BLaER1 (cell line): ENCODE measurements around the gene AMMECR1.

Experiments used
- H3K27ac ChIP-seq: shearing (Covaris generic); formaldehyde crosslinking; 2 replicates; pipeline ENCODE4 v1.8.1; 2022
- H3K27me3 ChIP-seq: shearing (Covaris generic); formaldehyde crosslinking; 2 replicates; pipeline ENCODE4 v1.8.1; 2022
- H3K36me3 ChIP-seq: shearing (Covaris generic); formaldehyde crosslinking; 2 replicates; pipeline ENCODE4 v1.8.1; 2022
- H3K4me1 ChIP-seq: shearing (Covaris generic); formaldehyde crosslinking; 2 replicates; pipeline ENCODE4 v1.8.1; 2022
- H3K4me2 ChIP-seq: shearing (Covaris generic); formaldehyde crosslinking; 2 replicates; pipeline ENCODE4 v1.8.1; 2022
- H3K4me3 ChIP-seq: shearing (Covaris generic); formaldehyde crosslinking; 2 replicates; pipeline ENCODE4 v1.8.1; 2022
- H3K9ac ChIP-seq: shearing (Covaris generic); formaldehyde crosslinking; 2 replicates; pipeline ENCODE4 v1.8.1; 2022
- H3K9me3 ChIP-seq: shearing (Covaris generic); formaldehyde crosslinking; 2 replicates; pipeline ENCODE4 v1.8.1; 2022
- H4K20me1 ChIP-seq: shearing (Covaris generic); formaldehyde crosslinking; 2 replicates; pipeline ENCODE4 v1.8.1; 2022
- Cebpa-rat ChIP-seq: shearing (Covaris generic); IDR thresholded peaks from 2 replicates; pipeline ENCODE4 v1.8.1; 2022

The AMMECR1 gene

DNA sequence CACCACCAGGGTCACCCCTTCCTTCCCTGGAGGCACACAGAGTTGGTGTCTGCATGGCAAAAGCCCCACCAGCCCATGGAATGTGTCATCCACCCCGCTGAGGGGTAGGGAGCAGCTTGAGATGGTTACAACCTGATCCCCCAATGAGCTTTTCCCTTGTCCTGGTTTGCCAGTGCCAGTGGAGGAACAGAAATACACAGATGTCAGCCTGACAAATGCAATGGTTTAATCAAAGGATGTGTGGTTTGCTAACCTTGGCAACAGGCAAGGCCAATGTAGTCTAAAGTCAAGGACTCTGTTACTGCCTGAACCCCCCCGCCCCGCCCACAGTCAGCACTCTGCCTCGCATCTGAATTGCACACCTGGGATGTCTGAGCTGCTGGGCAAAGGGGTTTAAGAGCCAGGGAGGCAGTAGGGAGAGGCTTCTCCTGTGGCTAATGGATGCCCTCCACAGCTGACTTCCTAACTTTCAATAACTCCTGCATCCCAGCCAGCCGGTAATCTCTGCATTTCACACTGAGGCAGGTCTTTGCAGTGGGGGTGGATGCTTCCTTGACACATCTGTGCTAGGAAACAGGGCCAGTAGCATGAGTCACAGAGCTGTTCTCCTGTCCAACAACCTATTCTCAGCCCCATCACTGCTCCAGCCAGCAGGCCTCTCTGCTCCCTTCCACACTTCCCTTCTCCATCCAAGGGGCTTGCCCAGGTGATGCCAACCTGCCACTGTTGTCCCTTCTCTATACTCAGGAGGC, 137.5 kb downstream of the AMMECR1 start:
- no peaks in the 10 kb centered on the region for H3K4me1 ChIP-seq
- H3K36me3 ChIP-seq: peaks cover 26% of the 10 kb centered on the region; the same call in 1 of the 2 replicates
- TF ChIP-seq Cebpa-rat: no peak
- no peak overlapping the region for H3K4me2 ChIP-seq
- H3K27me3 ChIP-seq: peaks cover 90% of the 10 kb centered on the region
- H4K20me1 ChIP-seq: peaks cover 13% of the 10 kb centered on the region; the same call in 1 of the 2 replicates
- no peak overlapping the region for H3K4me3 ChIP-seq
- H3K9ac ChIP-seq: no peak overlapping the region
- no peak overlapping the region for H3K27ac ChIP-seq
- H3K9me3 ChIP-seq: no peaks in the 10 kb centered on the region

DNA sequence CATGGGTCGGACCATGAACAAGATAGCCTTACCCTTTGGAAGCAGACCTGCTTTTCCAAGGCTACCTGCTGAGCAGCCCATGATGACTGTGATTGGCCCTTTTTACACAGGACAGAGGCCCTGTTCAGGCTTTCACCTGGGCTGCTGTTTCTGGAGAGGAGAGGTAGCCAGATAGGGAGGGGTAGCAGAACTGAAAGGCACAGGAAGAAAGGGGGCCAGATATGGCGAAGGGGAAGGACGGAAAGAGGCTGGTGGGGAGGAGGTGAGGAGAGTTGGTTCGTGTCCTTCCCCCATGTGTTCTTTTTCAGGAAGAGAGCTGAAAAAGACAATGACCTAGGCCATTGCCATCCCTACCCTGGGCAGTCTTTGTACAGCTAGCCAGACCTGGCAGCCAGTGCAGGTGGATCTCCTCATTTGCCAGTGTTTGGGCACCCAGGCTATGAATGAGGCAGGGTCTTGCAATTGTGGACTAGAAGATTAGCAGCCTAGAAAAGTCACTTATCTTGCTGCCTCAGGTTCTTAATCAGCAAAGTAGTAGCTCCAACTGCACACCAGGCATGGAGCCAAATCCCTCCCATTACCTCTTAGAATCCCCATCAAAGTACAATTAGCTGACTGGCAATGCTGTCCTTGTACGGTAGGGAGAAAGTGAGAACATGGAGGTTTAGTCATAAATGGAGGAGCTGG, 139.6 kb downstream of the AMMECR1 start:
- H3K4me2 ChIP-seq: no peak overlapping the region

DNA sequence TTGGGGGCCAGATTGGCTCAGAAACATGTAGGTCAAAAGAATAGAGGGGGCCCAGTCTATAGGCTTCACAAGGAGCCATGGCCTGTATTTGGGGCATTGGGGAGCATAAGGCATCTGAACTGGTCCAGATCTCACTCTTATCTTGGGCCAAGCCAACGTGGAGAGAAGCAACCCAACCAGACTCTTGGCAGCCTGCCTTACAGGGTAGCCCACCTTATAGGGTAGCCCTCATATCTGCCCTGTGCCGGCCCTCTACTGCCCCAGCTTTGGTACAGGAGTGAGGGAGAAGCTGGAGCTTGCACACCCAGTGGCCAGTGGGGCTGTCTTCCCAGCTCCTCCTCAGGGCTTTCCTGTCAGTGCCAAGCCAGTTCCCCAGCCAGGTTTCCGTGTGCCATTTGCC, 142.2 kb downstream of the AMMECR1 start:
- no peaks in the 10 kb centered on the region for H3K9me3 ChIP-seq
- H3K27ac ChIP-seq: no peak overlapping the region
- H3K4me2 ChIP-seq: no peak overlapping the region
- peaks cover 93% of the 10 kb centered on the region for H3K27me3 ChIP-seq
- H3K4me1 ChIP-seq: no peaks in the 10 kb centered on the region
- no peak overlapping the region for H3K9ac ChIP-seq
- no peak for TF ChIP-seq Cebpa-rat
- H3K36me3 ChIP-seq: peaks cover 53% of the 10 kb centered on the region
- peaks cover 13% of the 10 kb centered on the region; the same call in 1 of the 2 replicates for H4K20me1 ChIP-seq
- no peak overlapping the region for H3K4me3 ChIP-seq

More for the DNA sequence above, 139.6 kb downstream of the AMMECR1 start:
- H3K27ac ChIP-seq: no peak overlapping the region
- peaks cover 13% of the 10 kb centered on the region; the same call in 1 of the 2 replicates for H4K20me1 ChIP-seq
- H3K9ac ChIP-seq: no peak overlapping the region
- H3K4me1 ChIP-seq: no peaks in the 10 kb centered on the region
- H3K36me3 ChIP-seq: peaks cover 42% of the 10 kb centered on the region; the same call in 1 of the 2 replicates
- no peaks in the 10 kb centered on the region for H3K9me3 ChIP-seq
- no peak overlapping the region for H3K4me3 ChIP-seq
- H3K27me3 ChIP-seq: peaks cover 96% of the 10 kb centered on the region
- TF ChIP-seq Cebpa-rat: no peak

DNA sequence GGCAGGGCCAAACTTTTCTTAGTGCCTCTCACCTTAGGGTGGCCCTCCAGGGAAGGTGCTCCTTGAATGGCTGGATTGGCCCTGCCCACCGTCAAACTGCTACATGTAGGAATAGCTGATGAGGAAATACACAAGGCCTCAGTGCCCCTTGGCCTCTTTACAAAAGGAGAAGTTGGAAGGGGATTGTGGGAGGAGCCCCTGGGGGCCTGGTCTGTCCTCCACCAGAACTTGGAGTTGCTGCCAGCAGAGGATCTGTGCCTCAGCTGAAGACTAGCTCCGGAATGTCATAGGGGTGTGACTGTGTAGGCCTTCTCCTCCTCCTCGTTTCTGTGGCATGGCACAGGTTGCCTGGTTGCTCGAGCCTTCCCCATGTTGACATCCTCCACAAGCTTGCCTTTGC, 142.7 kb downstream of the AMMECR1 start:
- TF ChIP-seq Cebpa-rat: no peak

DNA sequence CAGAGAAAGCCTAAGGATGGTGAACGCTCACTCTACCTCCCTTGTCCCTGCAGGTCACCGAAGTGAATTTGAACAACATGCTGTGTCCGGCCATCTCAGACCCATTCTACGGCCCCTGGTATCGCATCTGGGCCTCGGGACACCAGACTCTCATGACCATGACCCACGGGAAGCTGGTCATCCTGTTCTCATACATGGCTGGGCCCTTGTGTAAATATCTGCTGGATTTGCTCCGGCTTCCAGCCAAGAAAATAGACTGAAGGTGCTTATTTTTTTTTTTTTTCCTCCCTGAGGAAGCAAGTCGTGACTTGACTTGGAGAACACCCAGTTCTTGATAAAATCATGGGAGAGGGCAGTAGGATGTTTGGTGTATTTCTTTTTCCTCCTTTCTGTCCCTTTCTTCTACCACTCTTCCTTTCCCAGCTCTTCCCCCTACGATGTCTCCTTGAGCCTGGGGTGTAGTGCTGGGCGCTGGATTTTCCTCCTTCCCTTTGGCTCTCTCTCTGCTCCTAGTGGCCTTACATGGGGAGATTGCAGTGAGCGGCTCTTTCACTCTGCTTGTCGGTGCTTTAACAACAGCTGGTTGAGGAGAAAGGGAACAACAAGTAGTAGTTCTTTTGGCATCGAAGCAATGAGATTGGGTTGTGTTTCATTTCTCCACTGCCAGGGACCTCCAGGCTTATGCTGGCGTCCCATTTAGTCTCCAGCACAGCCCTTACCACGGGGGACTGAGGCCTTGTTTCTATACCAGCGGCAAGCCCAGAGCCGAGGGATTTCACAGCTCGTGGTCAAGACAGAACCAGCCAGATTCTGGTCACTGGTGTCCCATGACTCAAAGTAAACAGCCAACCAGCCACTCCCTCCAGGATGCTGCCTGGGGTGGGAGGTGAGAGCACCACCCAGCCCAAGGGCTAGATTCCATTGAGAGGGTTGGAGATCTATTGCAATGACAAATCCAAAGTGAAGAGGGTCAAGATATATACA, 144.4 kb downstream of the AMMECR1 start:
- H3K27me3 ChIP-seq: peaks cover 94% of the 10 kb centered on the region
- H3K4me1 ChIP-seq: no peaks in the 10 kb centered on the region
- no peak overlapping the region for H3K4me2 ChIP-seq
- no peak overlapping the region for H3K9ac ChIP-seq
- peaks cover 49% of the 10 kb centered on the region for H3K36me3 ChIP-seq
- H3K4me3 ChIP-seq: no peak overlapping the region
- no peaks in the 10 kb centered on the region for H3K9me3 ChIP-seq
- no peaks in the 10 kb centered on the region; the same call in 1 of the 2 replicates for H4K20me1 ChIP-seq
- H3K27ac ChIP-seq: no peak overlapping the region
- no peak for TF ChIP-seq Cebpa-rat

More for the DNA sequence above, 142.7 kb downstream of the AMMECR1 start:
- H3K27me3 ChIP-seq: peaks cover 94% of the 10 kb centered on the region
- peaks cover 53% of the 10 kb centered on the region for H3K36me3 ChIP-seq
- H3K9ac ChIP-seq: no peak overlapping the region
- H3K9me3 ChIP-seq: no peaks in the 10 kb centered on the region
- no peak overlapping the region for H3K4me2 ChIP-seq
- no peak overlapping the region for H3K4me3 ChIP-seq
- no peaks in the 10 kb centered on the region for H3K4me1 ChIP-seq
- H3K27ac ChIP-seq: no peak overlapping the region
- peaks cover 13% of the 10 kb centered on the region; the same call in 1 of the 2 replicates for H4K20me1 ChIP-seq

DNA sequence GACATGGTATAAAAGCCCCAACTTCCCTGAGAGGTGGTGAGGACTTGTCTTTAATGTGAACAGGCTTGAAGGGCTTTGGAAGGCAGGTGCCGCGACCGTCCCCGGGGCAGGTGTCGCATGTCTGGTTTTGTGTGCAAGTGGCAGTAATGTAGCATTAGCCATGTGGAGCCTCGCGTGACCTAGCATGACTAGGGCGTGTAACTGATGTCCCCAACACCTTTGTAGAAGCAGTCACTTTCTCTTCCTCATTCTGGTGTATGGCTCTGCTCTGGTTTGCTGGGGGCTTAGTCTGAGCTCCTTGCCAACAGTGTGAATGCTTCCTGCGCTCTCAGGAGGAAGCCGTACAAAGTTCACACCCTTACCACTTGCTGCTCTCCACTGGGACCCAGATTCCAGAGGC, 145.7 kb downstream of the AMMECR1 start:
- no peak for TF ChIP-seq Cebpa-rat
- no peak overlapping the region for H3K4me2 ChIP-seq
- no peaks in the 10 kb centered on the region; the same call in 1 of the 2 replicates for H4K20me1 ChIP-seq
- H3K36me3 ChIP-seq: peaks cover 40% of the 10 kb centered on the region
- H3K9me3 ChIP-seq: no peaks in the 10 kb centered on the region
- H3K4me3 ChIP-seq: no peak overlapping the region
- H3K4me1 ChIP-seq: no peaks in the 10 kb centered on the region
- no peak overlapping the region for H3K27ac ChIP-seq
- no peak overlapping the region for H3K9ac ChIP-seq
- H3K27me3 ChIP-seq: peaks cover 94% of the 10 kb centered on the region

DNA sequence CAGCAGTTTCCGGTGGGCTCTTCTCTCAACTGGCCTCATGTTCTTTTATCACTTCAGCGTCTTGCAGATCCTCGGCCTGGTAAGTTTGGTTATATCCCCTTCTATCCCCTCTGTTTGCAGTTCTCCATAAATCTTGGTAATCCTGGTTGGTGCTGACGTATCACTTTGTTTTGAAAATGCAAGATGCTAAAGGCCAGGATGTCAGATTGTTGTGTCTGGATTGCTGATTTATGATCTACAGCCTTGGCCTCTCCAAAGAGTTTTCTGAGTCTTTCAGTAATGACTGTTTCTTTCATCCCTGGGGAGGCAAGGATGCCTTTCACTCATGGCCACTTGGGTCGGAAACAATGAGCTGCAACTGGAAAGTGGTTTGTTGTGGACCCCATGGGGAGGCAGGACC, 146.4 kb downstream of the AMMECR1 start:
- H3K27ac ChIP-seq: no peak overlapping the region

DNA sequence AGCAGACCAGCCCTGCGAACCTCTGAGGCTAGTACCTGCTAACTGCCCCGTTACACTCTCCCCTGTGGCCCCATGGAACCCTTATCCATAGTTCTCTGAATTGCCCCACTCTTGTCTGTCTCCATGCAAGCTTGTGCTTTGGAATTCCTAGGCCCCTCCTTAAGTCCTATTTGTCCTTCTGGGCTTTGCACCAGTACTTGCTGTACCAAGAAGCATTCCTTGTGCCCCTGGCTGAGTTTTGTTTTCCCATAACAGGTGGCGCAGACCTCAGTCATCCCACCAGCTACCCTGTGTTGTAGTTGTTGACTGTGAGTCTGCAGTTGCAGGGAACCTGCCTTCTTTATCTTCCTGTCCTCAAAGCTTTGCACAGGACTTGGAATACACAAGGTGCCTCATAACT, 147.9 kb downstream of the AMMECR1 start:
- H3K36me3 ChIP-seq: peaks cover 31% of the 10 kb centered on the region
- no peaks in the 10 kb centered on the region for H3K9me3 ChIP-seq
- H3K4me1 ChIP-seq: no peaks in the 10 kb centered on the region
- H3K27ac ChIP-seq: no peak overlapping the region
- H3K27me3 ChIP-seq: peaks cover 84% of the 10 kb centered on the region
- no peak overlapping the region for H3K9ac ChIP-seq
- TF ChIP-seq Cebpa-rat: no peak
- no peak overlapping the region for H3K4me3 ChIP-seq
- H4K20me1 ChIP-seq: no peaks in the 10 kb centered on the region; the same call in 1 of the 2 replicates
- H3K4me2 ChIP-seq: no peak overlapping the region

More for the DNA sequence above, 146.4 kb downstream of the AMMECR1 start:
- Histone ChIP-seq H3K4me3 (no peak overlapping the region), H3K4me2 (no peak overlapping the region), H4K20me1 (no peaks in the 10 kb centered on the region; the same call in 1 of the 2 replicates), H3K9ac (no peak overlapping the region), H3K4me1 (no peaks in the 10 kb centered on the region), H3K27me3 (peaks cover 89% of the 10 kb centered on the region), H3K9me3 (no peaks in the 10 kb centered on the region), H3K36me3 (peaks cover 40% of the 10 kb centered on the region)
- TF ChIP-seq Cebpa-rat: no peak

DNA sequence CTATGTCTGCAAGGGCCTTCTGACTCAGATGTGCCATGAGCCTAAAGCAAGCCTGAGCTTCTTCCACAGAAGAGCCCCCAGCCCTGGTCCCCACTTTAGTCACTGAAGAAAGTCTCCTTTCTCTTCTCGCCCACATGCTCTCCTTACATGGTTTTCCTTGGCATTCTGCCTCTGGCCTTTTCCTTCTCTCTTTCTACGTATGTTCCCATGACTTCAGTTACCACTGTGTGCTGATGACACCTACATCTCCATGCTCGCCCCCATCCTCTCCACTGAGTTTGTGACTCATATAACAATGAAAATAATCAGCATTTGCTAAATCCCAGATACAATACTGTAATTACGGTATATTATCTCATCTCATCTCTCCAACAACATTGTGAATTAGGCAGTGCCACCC, 149.3 kb downstream of the AMMECR1 start:
- Histone ChIP-seq H3K4me1 (no peaks in the 10 kb centered on the region), H3K27me3 (peaks cover 83% of the 10 kb centered on the region), H3K27ac (no peak overlapping the region), H3K36me3 (peaks cover 20% of the 10 kb centered on the region; the same call in 1 of the 2 replicates), H3K4me3 (no peak overlapping the region), H3K4me2 (no peak overlapping the region), H4K20me1 (no peaks in the 10 kb centered on the region; the same call in 1 of the 2 replicates), H3K9me3 (no peaks in the 10 kb centered on the region), H3K9ac (no peak overlapping the region)
- TF ChIP-seq Cebpa-rat: no peak
